HG02973 (cell line): ENCODE data around the gene APLNR.
"Not testable (repeated sequence)": the region's sequence is repeated elsewhere in the genome, so short reads cannot be mapped to it uniquely, and the experiment has no call there.

ENCODE experiments used
- ATAC-seq: cut with Tn5 transposase; IDR thresholded peaks from one replicate; pipeline ENCODE4 v1.9.1; 2021; ENCODE audit warnings: moderate library complexity; ENCODE audit not compliant: unreplicated experiment

APLNR gene

DNA sequence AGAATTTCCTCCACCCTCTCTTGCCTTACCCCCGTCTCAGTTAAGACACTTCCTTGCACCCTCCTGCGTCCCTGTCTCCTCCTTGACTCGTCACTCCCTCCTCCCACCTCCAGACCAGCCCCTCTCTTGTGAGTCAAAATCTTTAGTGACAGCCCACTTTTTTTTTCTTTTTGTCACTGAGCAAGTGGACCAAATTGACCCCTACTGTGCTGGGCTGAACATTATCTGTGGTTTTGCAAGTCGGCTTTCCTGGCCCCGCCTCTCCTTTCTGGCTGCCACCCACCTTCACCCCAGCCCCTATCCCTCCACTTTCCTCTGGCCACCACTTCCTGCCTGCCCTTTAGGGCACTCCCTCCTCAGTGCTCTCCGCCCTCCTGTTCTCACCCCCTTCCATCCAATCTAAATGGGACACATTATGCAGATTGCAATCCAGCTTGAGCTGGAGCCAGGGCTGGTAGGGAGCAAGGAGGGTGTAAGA lies at the start of gene APLNR:
Gene APLNR (minus strand): TSS at position 47 of the 478 bp plus-strand sequence. CDS start 246 bp downstream, outside the sequence.
- no peak for ATAC-seq

DNA sequence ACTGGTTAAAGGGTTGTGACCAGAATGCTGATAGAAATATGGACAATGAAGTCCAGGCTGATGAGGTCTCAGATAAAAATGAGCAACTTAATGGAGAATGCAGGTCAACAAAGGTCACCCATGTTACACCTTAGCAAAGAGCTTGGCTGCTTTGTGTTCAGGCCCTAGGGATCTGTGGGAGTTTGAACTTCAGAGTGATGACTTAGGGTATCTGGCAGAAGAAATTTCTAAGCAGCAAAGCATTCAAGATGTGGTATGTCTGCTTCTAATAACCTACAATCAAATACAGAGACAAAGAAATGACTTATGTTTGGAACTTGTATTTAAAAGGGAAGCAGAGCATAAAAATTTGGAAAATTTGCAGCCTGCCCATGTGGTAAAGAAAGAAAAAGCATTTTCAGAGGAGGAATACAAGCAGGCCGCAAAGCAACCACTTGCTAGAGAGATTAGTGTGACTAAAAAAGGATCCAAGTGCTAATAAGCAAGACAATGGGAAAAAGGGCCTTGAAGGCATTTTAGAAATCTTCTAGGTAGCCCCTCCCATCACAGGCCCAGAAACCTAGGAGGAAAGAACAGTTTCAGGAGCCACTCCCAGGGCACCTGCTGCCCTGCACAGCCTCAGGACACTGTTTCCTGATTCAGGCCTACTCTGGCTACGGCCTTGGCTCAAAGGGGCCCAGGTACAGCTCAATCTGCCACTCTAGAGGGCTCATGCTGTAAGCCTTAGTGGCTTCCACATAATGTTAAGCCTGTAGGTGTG lies 46.4 kb upstream of the APLNR start:
- ATAC-seq: no peak

DNA sequence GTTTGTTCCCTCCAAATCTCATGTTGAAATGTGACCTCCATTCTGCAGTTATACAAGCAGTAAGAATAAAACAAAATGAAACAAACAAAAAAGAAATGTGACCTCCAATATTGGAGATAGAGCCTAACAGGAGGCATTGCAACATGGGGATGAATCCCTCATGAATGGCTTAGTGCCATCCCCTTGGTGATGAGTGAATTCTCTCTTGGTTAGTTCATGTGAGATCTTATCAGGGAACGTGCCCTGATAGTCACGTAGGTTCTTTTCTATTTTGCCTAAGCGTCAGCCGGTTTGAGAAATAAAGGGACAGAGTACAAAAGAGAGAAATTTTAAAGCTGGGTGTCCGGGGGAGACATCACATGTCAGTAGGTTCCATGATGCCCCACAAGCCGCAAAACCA lies 44.5 kb upstream of the APLNR start:
- ATAC-seq: not testable (repeated sequence)

DNA sequence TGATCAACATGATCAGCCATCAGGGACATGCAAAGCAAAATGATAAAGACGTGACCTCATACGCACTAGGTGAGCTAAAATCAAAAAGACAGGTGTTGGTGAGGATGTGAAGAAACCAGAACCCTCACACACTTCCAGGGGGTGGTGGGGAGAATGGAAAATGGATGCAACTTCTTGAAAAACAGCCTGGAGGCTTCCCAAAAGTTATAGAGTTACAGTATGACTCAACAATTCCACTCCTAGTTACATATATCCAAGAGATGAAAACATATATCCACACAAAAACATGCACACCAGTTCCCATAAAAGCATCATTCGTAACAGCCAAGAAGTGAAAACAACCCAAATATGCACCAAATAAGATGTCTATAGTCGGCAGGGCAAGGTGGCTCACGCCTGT lies 42.1 kb upstream of the APLNR start:
- ATAC-seq: no peak

GRCh38 chr11:57278721-57279095 lies 41.7 kb upstream of the APLNR start:
- no peak for ATAC-seq

GRCh38 chr11:57277845-57278720 lies 41.0 kb upstream of the APLNR start:
- ATAC-seq: peak; percentile 87

- ATAC-seq: no peak
These were observed 40.1 kb upstream of the APLNR start for GRCh38 chr11:57276971-57277675.

DNA sequence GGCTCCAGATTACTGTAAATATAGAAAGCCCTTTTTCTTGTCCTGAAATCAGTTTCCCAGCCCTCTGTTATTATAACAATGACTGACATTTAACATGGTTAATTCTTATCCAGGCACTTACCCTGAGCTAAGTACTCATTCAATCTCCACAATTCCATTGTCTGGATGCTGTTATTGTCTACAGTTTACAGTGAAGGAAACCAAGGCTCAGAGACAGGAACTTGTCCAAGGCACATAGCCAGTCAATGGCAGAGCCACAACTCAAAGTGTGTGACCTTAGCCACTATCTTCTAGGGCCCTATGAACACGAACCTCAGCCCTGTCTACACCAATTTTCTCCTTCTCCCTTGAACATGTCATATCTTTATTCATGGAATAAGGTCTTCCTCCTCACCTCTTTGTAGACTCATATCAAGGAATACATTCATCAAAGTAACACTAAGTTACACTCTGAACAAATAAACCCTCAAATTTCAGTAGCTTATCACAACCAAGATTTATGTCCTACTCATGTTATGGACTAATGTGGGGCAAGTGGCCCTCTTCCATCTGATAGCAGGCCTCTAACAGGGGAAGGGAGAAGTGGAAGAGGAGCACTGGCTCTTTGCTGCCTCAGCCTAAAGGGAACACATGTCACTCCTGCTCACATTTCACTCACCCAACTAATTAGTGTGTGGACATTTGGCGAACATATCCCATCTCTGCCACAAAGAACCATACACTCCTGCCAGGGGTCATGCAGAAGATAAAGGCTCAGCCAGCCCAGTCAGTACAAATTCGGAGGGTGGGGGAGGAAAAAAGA lies 39.3 kb upstream of the APLNR start:
- ATAC-seq: no peak

- ATAC-seq: no peak
These were observed 38.5 kb upstream of the APLNR start for GRCh38 chr11:57275582-57275981.

DNA sequence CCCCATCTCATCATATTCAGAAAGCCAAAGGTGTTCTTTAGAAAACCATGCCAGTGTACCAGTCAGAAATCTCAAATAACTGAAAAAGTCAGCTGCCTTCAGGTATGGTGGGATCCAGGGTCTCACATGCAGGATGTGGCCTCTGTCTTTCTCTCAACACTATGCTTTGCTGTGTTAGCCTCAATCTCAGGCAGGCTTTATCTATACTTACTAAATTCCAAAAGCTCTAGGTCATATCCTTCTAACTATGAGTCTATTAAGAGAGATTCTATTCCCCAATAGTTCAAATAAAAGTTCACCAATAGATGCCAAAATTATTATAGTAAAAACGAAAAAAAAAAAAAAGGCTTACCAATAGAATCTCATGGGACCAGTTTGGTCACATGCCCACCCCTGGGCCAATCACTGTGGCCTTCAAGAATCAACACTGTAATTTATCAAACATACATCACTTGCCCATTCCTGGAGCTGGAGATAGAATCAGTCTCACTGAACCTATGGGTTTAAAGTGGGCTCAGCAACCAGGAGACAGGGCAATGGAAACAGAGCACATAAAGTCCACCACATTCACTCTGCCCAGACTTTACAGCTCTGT lies 38.0 kb upstream of the APLNR start:
- no peak for ATAC-seq

DNA sequence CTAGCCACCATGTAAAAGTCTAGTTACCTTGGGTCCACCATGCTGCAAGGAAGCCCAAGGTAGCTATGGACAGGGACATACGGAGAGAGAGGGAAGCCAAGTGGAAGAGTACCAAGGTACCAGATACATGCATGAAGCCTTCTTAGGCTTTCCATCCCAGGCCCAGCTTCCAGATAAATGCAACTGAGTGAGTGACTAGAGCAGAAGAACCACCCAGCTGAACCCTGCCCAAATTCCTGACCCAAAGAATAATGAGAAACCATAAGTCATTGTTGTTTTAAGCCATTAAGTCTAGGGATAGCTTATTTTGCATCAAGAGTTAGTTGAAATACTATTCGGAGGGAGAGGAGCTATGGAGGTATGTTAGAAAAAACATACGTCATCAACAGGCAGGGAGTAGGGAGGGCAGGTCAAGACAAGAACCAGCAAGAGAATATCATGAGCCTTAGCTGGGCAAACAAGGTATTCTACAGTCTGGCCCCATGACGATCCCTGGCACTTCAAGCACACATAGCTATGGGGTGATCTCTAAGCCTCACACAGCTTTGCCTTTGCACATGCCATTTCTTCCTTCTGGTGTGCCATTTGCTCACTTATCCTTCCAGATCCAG lies 36.5 kb upstream of the APLNR start:
- no peak for ATAC-seq

DNA sequence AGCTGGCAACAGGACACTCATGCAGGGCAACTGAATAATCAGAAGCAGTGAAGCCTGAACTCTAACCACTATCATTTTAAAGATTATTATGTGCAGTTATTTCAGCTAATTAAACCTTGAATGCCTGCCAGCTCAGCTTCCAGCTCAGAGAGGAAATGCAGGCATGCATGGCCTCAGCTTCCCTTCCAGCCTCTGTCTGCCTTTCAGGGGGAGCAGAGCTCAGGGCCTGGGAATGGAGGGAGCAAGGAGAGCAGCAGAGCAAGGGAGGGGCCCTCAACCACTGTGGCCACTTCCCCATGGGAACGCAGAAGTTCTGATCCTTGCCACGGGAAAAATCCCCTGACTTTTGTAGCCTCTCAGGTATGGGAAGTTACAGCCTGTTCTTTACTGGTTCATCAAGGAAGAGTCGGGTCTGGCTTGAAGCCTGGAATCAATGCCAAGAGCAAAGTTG lies 32.5 kb upstream of the APLNR start:
- ATAC-seq: no peak

DNA sequence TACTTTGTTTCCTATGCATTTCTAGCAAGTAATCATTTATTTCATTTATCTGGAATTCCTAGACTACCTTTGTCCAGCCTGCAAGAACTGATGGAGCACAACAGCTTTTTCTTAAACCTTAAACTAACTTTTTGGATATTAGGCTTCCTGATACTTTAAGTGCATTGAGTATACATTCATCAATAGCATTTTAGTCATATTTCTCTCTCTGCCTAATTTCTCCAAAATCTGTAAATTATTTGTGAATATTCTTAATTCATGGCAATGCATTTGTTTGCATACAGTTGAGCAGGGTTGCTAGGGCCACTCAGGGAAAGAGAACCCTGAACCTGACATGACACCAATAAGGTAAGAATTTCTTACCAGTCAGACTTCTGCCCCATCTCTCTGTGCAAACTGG lies 29.1 kb upstream of the APLNR start:
- ATAC-seq: no peak

GRCh38 chr11:57263351-57263750 lies 26.3 kb upstream of the APLNR start:
- no peak for ATAC-seq

DNA sequence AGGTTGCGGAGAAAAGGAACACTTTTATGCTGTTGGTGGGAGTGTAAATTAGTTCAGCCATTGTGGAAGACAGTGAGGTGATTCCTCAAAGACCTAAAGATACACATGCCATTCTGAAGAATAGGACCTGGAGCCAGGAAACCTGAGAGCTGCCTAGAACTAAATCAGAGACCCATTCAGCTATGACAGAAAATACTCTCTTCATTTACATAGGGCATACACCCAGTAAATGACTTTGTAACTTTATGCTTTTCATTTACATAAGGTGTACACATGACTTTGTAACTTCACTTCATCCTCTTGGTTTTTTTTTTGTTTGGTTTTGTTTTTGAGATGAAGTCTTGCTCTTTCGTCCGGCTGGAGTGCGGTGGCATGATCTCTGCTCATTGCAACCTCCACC lies 25.1 kb upstream of the APLNR start:
- no peak for ATAC-seq

- no peak for ATAC-seq
These were observed 24.1 kb upstream of the APLNR start for GRCh38 chr11:57260937-57261783.

GRCh38 chr11:57256119-57256518 lies 19.1 kb upstream of the APLNR start:
- no peak for ATAC-seq

GRCh38 chr11:57255618-57256017 lies 18.6 kb upstream of the APLNR start:
- ATAC-seq: no peak

DNA sequence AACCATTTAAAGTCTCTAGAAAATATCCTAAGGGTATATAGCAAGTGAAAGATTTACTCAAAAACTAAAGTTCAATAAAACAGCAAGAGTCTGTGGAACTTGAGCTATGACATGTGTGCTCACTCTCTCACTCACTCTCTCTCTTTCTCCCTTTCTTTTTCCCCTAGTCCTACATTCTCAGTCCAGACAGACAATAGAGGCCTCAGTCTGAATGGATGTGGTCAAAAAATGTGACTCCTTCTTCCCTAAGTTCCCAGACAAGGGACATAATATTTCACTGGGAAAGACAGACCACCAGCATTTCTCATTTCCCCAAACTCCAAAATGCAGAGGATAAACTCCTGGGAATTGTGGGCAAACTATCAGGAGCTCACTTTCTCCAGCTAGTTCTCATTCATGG lies 17.6 kb upstream of the APLNR start:
- ATAC-seq: no peak
